Gastroesophageal sphincter (tissue), 3 donors: ENCODE measurements around the gene KCNG1.

Experiments
- EP300 ChIP-seq: sonication (generic); formaldehyde crosslinking; IDR thresholded peaks from one replicate; pipeline ENCODE4 v1.6.1; 2017; ENCODE audit warnings: antibody characterized with exemption, mild to moderate bottlenecking
- POLR2A ChIP-seq, 2 donors: fragments of 450-650 bp; IDR thresholded peaks; one replicate each; pipeline ENCODE4 v1.6.1; 2017; ENCODE audit warnings: antibody characterized with exemption in 2 of 2, mild to moderate bottlenecking in 2 of 2, moderate library complexity in 1 of 2
- POLR2AphosphoS5 ChIP-seq: sonication (generic); formaldehyde crosslinking; IDR thresholded peaks from one replicate; pipeline ENCODE4 v1.6.1; 2017; ENCODE audit warnings: antibody characterized with exemption
- TF ChIP-seq, protein P1 (sequence below), 4 experiments: fragments of 200-600 bp in 2 of 4; fragments of 450-650 bp in 2 of 4; sonication (generic) in 1 of 4; IDR thresholded peaks; one replicate each; pipeline ENCODE4 v1.5.1; 2017 to 2019; ENCODE audit warnings: antibody characterized with exemption in 4 of 4, mild to moderate bottlenecking in 2 of 4, moderate library complexity in 2 of 4

DNA sequence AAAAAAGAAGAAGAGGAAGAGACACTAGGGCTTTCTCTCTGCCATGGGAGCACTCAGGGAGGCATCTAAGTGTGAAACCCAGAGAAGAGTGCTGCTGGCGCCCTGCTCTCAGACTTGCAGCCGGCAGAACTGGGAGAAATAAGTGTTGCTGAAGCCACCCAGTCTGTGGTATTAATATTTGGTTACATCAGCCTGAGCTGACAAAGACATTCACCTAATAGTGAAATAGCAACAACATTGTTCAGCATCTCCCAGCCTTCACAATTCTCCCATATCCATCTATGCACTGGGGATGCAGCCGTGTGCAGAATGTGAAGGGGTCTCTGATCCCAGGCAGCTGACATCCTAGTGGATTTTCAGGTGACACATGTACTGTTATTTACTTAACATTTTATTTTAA, 12.0 kb downstream of the KCNG1 start:
- TF ChIP-seq, protein P1, sequence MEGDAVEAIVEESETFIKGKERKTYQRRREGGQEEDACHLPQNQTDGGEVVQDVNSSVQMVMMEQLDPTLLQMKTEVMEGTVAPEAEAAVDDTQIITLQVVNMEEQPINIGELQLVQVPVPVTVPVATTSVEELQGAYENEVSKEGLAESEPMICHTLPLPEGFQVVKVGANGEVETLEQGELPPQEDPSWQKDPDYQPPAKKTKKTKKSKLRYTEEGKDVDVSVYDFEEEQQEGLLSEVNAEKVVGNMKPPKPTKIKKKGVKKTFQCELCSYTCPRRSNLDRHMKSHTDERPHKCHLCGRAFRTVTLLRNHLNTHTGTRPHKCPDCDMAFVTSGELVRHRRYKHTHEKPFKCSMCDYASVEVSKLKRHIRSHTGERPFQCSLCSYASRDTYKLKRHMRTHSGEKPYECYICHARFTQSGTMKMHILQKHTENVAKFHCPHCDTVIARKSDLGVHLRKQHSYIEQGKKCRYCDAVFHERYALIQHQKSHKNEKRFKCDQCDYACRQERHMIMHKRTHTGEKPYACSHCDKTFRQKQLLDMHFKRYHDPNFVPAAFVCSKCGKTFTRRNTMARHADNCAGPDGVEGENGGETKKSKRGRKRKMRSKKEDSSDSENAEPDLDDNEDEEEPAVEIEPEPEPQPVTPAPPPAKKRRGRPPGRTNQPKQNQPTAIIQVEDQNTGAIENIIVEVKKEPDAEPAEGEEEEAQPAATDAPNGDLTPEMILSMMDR (IDR thresholded peaks at IDR 0.05): no peak
- TF ChIP-seq POLR2AphosphoS5 (no peak), EP300 (no peak), POLR2A (IDR thresholded peaks at IDR 0.05) (no peak)
